ENCODE data around the gene SIDT1.

GRCh38 chr3:113516115-113516505, 16.2 kb upstream of the SIDT1 start:
- no peak for TF ChIP-seq CTCF (conservative IDR thresholded peaks at IDR 0.05 in 1 of 2, IDR thresholded peaks at IDR 0.05 in 1 of 2; ENCODE audit: low read depth in 1 of 2, low read length in 2 of 2)
- no peak for TF ChIP-seq EZH2 (IDR thresholded peaks at IDR 0.05; ENCODE audit: low read length, missing control alignments)

Measured in fibroblast of lung (primary cell).